ENCODE measurements around the gene RAB6B. TPM values are rescaled to one million over a fixed set of nuclear protein-coding genes. Genes with fewer than 3 reads are reported as not detected.

The RAB6B gene
- total RNA-seq: 10 to 100 TPM in 1 of 4 donors, 1 to 10 TPM in 3; 1.7 to 16.4 (median 3.4) TPM

GRCh38 chr3:133895208-133896001, at the start of gene RAB6B:
Gene RAB6B, minus strand, starts transcription at chr3:133895882. Its CDS starts 416 bp downstream, at chr3:133895466.
- TF ChIP-seq CTCF (IDR thresholded peaks at IDR 0.05): no peak
- no peak for DNase-seq (ENCODE audit: low spot score)
- peak; percentile 67 for ATAC-seq (ENCODE audit: low FRiP score)

DNA sequence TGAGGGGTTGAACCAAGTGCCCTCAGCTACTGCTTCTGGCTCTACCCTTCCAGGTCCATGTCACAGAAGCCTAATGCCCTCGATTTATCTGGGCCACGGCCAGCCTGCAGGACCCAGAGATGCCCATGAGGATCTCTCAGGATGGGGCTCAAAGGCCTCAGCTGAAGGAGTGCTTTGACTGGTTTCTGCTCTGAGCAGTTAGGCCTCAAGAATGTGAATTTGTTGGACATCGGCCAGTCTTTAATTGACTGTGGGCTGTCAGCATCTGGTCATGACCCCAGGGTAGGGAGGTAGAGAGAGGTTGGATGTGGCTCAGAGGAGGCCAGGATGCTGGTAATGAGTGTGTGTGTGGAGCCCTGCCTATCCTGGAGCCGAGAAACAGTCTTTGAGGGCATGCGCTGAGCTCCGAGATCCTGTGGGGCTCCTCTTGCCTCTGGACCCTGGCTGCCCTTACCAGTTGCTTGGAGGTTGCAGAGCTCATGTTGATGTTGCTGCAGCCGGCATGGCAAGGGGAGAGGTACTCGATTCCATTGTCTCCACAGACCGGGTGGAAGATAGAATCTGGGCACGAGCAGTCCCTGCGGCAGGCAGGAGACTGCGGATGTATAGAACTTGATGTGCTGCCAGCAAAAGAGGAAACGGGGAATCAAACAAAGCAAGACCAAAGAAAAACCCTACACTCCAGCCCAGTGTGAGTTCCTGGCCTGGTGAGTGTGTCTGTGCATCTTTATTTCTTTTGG, 49.1 kb upstream of the RAB6B start:
- no peak for TF ChIP-seq CTCF (IDR thresholded peaks at IDR 0.05)

DNA sequence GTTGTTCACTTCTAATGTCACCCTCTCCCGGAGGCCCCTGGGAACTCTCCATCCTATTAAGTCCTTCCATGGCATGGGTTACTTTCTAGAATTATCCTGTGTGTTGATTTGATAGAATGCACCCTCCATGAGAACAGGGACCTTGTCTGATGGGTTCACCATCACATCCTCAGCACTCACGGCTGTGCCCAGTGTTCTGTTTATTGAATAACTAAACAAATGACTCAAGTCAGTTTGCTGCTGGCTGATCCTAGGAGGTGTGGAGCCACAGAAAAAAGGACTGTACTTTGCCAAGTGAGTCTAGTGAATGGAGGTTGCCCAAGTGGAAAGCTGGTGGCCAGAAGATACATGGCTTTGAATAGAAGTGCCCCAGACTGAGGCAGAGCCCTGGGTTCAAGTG, 48.5 kb upstream of the RAB6B start:
- no peak for TF ChIP-seq CTCF (IDR thresholded peaks at IDR 0.05)
- no peak for ATAC-seq (ENCODE audit: low FRiP score)
- no peak for DNase-seq (ENCODE audit: low spot score)

More for the DNA sequence above, 49.1 kb upstream of the RAB6B start:
- no peak for DNase-seq (ENCODE audit: low spot score)
- no peak for ATAC-seq (ENCODE audit: low FRiP score)

GRCh38 chr3:133943639-133944141, 48.0 kb upstream of the RAB6B start:
- no peak for ATAC-seq (ENCODE audit: low FRiP score)
- TF ChIP-seq CTCF (IDR thresholded peaks at IDR 0.05): no peak
- no peak for DNase-seq (ENCODE audit: low spot score)

GRCh38 chr3:133943031-133943535, 47.4 kb upstream of the RAB6B start:
- TF ChIP-seq CTCF (IDR thresholded peaks at IDR 0.05): no peak
- DNase-seq (ENCODE audit: low spot score) (no peak), ATAC-seq (ENCODE audit: low FRiP score) (no peak)

DNA sequence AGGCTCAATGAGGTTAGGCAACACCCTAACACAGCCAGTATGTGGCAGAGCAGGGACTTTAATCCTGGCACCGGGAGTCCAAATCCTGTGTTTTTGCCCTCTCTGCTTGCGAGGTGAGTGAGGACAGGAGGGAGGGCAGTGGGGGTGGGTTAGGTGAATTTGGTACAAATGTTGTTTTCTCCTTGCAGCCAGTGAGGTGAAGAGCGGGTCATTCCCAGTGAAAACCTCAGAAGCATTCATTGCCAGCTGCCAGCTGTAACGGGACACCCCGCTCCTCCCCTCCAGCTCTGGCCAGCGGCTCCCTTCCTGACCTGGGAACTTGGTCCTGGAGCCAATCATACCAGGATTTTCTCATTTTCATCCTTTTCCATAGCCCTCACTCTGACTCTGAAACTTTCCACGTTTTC, 45.7 kb upstream of the RAB6B start:
- TF ChIP-seq CTCF (IDR thresholded peaks at IDR 0.05): no peak
- ATAC-seq (ENCODE audit: low FRiP score): no peak
- no peak for DNase-seq (ENCODE audit: low spot score)

Measured in omental fat pad (tissue), 4 donors.